Measurements from ENCODE around the gene AK2.
"Not testable (repeated sequence)": the region's sequence is repeated elsewhere in the genome, so short reads cannot be mapped to it uniquely, and the experiment has no call there.

Gene AK2

DNA sequence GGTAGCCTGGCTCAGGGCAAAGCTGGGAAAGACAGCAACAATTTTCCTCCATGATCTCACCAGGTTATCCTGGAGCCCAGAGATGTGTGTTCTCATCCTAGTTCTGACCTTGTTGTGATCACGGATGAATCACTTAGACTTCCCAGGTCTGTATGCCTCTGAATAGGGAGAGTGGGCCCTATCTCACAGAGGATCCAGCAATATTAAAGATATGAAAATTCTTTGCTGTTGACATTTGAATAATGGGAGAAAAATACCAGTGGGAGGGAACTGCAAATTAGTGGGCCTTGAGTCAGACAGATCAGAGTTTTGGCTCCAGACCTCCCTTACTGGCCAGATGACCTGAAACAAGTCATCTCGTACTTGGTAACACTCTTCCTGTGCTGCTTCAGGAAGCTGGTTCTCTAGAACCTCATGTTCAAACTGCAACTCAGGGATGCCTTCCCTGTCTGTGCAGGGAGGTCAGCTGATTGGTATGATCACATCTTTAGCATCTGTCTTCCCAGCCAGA, 39.2 kb downstream of the AK2 start:
- ATAC-seq: no peak

DNA sequence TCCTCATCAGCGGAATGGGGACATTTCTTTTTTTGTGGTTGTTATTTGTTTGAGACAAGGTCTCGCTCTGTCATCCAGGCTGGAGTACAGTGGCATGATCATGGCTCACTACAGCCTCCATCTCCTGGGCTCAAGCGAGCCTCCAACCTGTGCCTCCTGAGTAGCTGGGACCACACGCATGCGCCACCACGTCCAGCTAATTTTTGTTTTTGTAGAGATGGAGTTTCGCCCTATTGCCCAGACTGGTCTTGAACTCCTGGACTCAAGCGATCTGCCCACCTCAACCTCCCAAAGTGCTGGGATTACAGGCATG, 43.4 kb downstream of the AK2 start:
- ATAC-seq: not testable (repeated sequence)

DNA sequence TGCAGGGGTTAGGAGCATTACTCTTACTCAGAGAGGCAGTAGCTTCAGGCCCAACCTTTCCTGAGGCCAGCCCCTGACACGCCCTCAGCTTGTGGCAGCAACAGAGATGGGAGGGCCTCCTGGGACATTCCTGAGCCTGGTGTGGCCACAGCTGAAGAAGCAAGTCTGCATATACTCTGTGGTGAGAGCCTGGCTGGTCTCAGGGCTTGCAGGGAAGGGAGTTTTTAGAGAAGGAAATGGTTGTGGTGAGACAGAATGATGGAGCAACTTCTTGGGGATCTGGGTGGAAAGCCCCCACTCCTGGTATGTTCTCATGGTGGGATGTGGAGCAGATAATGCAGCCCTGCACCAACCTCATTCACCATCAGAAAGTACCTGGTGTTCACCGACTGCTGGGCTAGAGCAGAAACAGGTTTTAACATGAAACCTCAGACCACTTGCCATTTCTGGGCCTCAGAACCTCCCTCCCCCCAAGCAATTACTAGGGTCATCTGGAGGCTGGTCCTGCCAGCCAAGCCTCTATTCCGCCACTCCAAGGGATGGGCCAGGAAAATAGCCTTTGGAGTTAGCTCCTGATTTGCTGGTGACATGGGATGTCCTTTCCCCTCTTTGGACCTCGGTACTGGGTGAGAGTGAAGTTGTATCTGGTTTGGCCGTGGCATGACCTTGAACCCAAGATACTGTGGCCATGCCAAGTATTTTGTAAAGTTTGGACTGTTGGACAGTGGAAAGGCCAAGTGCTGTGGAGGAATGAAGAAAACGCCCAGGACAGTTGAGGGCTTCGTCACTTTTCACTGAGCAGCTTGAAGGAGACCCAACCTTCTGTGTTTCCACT, 44.0 kb downstream of the AK2 start:
- ATAC-seq: peak; percentile 75 to 78

DNA sequence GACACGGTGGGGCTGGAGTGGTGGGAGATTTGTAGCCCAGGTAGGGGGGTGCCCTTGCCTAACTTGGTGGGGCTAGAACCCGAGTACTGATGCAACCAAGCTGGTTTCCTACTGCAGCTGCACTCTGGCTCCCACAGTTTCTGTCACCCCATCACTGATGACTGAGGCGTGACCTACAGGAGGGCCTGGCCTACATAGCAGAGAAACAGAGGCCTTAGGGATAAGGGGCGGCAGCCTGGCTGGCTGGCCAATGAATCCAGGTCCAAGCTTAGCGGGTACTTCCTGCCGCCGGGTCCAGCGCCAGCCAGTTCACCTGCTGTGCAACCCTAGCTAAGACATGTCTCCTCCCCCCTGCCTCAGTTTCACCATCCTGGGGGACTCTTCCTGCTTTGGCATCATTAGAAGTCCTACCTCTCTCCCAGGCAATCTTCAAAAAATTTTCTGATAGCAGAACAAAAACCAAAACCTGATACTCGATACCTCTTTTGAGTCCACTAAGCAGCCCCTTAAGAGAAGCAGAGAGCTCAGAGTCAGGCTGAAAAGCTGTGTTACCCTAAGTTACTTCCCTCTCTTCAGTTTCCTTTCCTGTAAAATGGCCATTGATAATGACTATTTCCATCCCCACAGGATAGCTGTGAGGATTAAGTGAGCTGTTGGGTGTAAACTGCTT, 44.7 kb downstream of the AK2 start:
- ATAC-seq: no peak

GRCh38 chr1:32991386-32991785, 45.3 kb downstream of the AK2 start:
- ATAC-seq: no peak

DNA sequence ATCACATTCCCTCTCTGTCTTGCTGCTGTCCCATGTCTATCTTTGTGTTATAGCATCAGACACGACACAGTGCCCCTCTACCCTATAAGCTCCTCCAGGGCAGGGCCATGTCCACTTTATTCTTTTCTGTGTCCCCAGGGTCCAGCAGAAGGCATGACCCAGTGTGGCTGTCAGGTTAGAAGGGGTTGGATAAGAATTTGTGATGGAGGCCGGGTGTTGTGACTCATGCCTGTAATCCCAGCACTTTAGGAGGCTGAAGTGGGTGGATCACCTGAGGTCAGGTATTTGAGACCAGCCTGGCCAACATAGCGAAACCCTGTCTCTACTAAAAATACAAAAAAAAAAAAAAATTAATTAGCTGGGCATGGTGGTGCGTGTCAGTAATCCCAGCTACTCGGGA, 45.8 kb downstream of the AK2 start:
- no peak for ATAC-seq

GRCh38 chr1:32989160-32990050, 47.3 kb downstream of the AK2 start:
- peak; percentile 22 to 25 for ATAC-seq

DNA sequence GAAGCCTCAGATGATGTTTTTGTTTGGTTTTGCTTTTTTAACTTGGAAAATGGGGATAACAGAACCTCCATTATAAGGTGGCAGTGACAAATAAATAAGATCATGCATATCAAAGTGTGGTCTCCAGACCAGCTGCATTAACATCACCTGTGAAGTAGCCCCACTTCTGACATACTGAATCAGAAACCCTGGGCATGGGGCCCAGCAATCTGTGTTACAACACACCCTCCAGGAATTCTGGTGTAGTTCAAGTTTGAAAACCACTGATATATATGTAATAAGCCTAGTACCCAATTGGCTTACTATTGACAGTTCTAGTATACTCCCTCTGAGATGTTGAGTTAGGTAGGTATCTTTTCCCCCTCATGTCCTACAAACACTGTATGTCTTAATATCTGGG, 48.0 kb downstream of the AK2 start:
- no peak for ATAC-seq

- no peak for ATAC-seq
Observed at GRCh38 chr1:32985226-32985625, 51.5 kb downstream of the AK2 start.

DNA sequence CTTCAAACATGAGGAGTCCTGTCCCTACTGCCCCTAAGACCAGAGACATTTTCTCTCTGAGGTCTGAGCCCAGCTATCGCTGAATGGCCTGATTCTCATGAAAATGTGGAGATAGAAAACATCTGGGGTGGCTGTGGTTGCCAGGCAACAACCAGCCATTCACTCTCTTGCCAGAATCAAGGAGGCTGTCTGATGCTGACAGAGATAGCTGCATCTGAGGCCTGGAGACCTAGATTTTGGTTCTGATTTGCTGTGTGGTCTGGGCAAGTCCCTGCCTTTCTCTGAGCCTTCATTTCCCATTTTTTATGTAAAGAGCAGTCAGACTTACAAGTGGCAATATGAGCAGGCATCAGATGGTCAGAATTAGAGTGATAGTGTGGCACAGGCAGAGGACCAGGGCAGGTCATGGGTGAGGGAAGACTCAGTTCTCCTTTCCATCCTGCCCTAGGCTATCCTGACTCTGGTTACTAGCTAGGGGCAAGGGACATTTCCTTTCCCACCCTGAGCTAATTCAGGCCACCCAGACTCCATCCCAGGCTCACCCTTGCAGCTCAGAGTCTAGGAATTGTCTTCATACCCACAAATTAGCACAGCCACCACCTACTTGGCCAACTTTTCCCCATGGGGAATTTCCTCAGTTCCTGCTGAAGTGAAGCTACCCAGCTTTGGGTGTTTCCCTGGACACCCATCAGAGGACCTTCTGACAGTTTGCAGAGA, 52.1 kb downstream of the AK2 start:
- peak; percentile 16 to 19 for ATAC-seq

DNA sequence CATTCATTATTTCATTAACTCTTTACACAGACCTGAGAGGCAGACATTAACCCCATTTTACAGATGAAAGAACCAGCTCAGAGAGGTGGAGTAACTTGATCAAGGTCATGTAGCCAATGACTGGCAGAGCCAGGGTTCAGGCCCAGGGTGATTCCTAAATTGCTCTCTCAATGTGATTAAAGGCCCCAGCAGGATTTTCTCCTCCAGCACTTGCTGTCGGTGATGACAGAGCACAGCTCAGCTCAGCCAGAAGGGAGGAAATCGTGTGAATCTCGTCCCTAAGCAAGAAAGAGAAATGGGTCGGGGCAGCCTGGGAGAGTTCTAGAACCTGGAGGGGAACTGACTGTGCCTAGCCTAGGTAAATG, 52.6 kb downstream of the AK2 start:
- ATAC-seq: no peak

DNA sequence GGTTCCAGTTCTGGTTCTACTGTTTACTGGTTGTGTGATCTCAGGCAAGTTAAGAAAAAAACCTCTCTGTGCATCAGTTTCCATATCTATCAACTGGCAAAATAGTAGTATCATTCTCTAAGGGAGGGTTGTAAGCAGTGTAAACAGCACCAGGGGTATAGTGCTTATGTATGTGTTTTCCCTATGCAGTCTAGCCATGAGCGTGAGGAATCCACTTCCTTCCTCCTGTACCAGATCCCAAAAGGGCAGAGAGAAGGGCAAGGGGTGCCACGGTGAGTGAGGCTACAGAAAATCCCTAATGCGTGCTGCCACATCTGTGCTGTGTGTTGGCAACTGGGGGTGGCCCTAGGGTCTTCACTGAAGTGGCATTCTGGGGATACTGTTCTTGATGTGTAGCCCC, 53.7 kb downstream of the AK2 start:
- no peak for ATAC-seq

- ATAC-seq: peak; percentile 98
Observed at GRCh38 chr1:32981003-32981901, 55.4 kb downstream of the AK2 start.

DNA sequence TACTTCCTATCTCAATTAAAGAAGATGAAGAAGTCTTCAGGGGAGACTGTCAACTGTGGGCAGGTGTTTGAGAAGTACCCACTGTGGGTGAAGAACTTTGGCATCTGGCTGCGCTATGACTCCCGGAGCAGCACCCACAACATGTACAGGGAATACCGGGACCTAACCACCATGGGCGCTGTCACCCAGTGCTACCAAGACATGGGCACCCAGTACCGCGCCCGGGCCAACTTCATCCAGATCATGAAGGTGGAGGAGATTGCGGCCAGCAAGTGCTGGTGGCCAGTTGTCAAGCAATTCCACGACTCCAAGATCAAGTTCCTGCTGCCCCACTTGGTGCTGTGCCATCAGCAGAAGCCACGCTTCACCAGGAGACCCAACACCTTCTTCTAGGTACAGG, 56.6 kb downstream of the AK2 start:
- no peak for ATAC-seq

GRCh38 chr1:32978854-32979253, 57.8 kb downstream of the AK2 start:
- ATAC-seq: no peak

DNA sequence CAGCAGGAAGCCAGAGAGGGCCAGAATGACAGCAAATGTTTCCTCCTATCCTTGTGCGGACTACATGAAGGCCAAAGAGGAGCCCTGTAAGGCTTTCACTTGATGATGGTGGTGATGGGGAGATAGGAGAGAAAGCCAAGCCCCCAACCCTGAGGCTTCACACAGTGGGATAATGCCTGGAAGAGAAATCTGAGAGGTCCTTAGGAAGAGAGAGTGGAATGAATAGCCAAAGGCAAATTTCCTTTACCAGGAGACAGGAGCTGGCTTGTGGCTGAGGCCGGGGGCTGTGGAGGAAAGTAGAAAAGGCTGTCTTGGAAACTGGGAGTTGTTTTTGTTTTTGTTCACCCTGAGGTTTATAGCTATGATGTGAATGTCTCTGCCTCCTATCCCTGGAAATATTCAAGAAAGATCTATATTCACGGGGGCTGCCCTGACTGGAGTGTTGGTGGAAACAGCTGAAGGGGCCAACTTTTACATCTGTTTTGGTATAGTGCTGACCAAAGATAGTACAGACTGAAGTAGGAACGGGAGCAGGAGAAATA, 59.1 kb downstream of the AK2 start:
- no peak for ATAC-seq

GRCh38 chr1:32975055-32975454, 61.6 kb downstream of the AK2 start:
- ATAC-seq: not testable (repeated sequence)

- not testable (repeated sequence) for ATAC-seq
Observed at GRCh38 chr1:32973458-32973857, 63.2 kb downstream of the AK2 start.

DNA sequence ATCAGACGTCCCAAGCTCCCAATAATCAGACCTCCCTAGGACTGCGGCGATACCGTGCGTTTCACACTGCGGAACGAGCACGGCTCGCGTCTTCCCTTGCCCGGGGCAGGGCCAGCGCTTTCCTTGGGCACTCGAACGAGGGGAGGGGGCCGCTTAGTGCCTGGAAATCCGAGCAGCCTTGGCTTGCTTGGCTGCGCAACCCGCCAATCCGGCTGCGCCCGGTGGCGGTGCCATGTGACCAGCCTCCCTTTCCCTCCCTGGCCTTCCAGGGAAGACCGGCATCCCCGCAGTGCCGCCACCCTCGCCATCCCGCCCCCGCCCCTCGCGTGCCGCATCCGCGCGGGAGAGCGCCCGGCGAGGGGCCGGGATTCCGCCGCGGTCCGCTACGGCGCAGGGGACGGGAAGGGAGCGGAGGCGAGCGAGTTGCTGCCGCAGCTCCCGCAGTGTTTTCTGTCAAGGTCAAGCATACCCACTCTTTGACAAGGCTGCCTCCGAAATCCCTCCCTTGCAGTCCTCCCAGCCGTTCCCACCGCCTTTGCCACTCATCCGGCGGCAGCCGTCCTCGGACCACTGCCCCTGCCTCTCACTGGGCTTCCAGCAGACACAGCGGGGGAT, 63.8 kb downstream of the AK2 start:
- ATAC-seq: no peak

- no peak for ATAC-seq
Observed at GRCh38 chr1:32971576-32971975, 65.1 kb downstream of the AK2 start.

- ATAC-seq: no peak
Observed at GRCh38 chr1:32971156-32971555, 65.5 kb downstream of the AK2 start.

Measured in activated CD4-positive, CD25-positive, alpha-beta regulatory T cell treated with anti-CD3 and anti-CD28 coated beads, Interleukin-2, amount 50 U/mL, for 24 hours (primary cell).